GM23248 (cell line): ENCODE results near the gene ZCCHC8.

Source experiments
- EZH2 ChIP-seq: fragments of 200-600 bp; sonication (generic); IDR thresholded peaks from 2 replicates; pipeline ENCODE4 v1.6.1; 2018; ENCODE audit warnings: antibody characterized with exemption, mild to moderate bottlenecking; ENCODE audit not compliant: insufficient read depth, poor library complexity, severe bottlenecking
- EZH2phosphoT487 ChIP-seq: fragments of 200-600 bp; sonication (generic); IDR thresholded peaks from 2 replicates; pipeline ENCODE4 v1.6.1; 2018; ENCODE audit warnings: antibody characterized with exemption, moderate library complexity, mild to moderate bottlenecking, low read depth; ENCODE audit not compliant: insufficient read depth

DNA sequence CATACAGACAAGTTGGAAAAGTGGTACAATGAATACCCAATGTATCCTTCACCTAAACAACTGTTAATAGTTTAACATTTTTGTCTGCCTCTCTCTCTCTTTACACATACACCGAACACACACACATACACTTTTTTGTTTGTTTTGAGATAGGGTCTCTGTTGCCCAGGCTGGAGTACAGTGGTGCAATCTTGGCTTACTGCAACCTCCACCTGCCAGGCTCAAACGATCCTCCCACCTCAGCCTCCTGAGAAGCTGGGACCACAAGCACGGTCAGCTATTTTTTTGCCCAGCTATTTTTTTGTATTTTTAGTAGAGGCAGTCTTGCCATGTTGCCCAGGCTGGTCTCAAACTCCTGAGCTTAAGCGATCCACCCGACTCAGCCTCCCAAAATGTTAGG, 16.8 kb downstream of the ZCCHC8 start:
- TF ChIP-seq EZH2 (no peak), EZH2phosphoT487 (no peak)
